Progenitor cell of endocrine pancreas (in vitro differentiated cells): ENCODE data around the gene CXCL16. TPM values are rescaled to one million over a fixed set of nuclear protein-coding genes. Genes with fewer than 3 reads are reported as not detected.
A peak's percentile ranks its signal among the peaks of the same experiment; 100 is the strongest.

Source experiments
- DNase-seq: peaks from one replicate; pipeline ENCODE4 v3.0.0; 2021; ENCODE audit warnings: low spot score; ENCODE audit not compliant: unreplicated experiment
- H3K27ac Mint-ChIP-seq: 2 replicates; pipeline ENCODE4 v1.8.0; 2021; ENCODE audit warnings: mild to moderate bottlenecking, moderate library complexity, mixed read lengths
- H3K27me3 Mint-ChIP-seq: 2 replicates; pipeline ENCODE4 v1.8.0; 2021; ENCODE audit warnings: mixed read lengths
- H3K36me3 Mint-ChIP-seq: 2 replicates; pipeline ENCODE4 v1.8.0; 2022; ENCODE audit warnings: mixed read lengths; ENCODE audit not compliant: insufficient read depth
- H3K4me1 Mint-ChIP-seq: 2 replicates; pipeline ENCODE4 v1.8.0; 2021; ENCODE audit warnings: low read depth, mixed read lengths
- H3K4me3 Mint-ChIP-seq: 2 replicates; pipeline ENCODE4 v1.8.0; 2021; ENCODE audit warnings: low read depth, mild to moderate bottlenecking, moderate library complexity, mixed read lengths
- H3K9me3 Mint-ChIP-seq: 2 replicates; pipeline ENCODE4 v1.8.0; 2021; ENCODE audit warnings: low read depth, mixed read lengths
- total RNA-seq: library from RNA; stranded (reverse); gene quantifications from 2 replicates; pipeline ENCODE4 v1.2.1, GENCODE V29; 2021
- TF ChIP-seq, protein P1 (sequence below): fragments of 200-600 bp; sonication (generic); IDR thresholded peaks from one replicate; pipeline ENCODE4 v1.5.0; 2021; ENCODE audit warnings: antibody characterized with exemption, mild to moderate bottlenecking; ENCODE audit not compliant: unreplicated experiment

The CXCL16 gene
- total RNA-seq, 1 donor from 2014 or later = 4.3 TPM

GRCh38 chr17:4720787-4721186 lies 18.9 kb downstream of the CXCL16 start:
- H3K4me1 Mint-ChIP-seq = peaks cover 13% of the 10 kb centered on the region
- TF ChIP-seq, protein P1, sequence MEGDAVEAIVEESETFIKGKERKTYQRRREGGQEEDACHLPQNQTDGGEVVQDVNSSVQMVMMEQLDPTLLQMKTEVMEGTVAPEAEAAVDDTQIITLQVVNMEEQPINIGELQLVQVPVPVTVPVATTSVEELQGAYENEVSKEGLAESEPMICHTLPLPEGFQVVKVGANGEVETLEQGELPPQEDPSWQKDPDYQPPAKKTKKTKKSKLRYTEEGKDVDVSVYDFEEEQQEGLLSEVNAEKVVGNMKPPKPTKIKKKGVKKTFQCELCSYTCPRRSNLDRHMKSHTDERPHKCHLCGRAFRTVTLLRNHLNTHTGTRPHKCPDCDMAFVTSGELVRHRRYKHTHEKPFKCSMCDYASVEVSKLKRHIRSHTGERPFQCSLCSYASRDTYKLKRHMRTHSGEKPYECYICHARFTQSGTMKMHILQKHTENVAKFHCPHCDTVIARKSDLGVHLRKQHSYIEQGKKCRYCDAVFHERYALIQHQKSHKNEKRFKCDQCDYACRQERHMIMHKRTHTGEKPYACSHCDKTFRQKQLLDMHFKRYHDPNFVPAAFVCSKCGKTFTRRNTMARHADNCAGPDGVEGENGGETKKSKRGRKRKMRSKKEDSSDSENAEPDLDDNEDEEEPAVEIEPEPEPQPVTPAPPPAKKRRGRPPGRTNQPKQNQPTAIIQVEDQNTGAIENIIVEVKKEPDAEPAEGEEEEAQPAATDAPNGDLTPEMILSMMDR = no peak
- no peaks in the 10 kb centered on the region for H3K9me3 Mint-ChIP-seq
- H3K27me3 Mint-ChIP-seq = peaks cover 2% of the 10 kb centered on the region
- DNase-seq = no peak
- peak overlapping the region; percentile 91 for H3K27ac Mint-ChIP-seq
- H3K36me3 Mint-ChIP-seq = peaks cover 2% of the 10 kb centered on the region
- no peak overlapping the region for H3K4me3 Mint-ChIP-seq

DNA sequence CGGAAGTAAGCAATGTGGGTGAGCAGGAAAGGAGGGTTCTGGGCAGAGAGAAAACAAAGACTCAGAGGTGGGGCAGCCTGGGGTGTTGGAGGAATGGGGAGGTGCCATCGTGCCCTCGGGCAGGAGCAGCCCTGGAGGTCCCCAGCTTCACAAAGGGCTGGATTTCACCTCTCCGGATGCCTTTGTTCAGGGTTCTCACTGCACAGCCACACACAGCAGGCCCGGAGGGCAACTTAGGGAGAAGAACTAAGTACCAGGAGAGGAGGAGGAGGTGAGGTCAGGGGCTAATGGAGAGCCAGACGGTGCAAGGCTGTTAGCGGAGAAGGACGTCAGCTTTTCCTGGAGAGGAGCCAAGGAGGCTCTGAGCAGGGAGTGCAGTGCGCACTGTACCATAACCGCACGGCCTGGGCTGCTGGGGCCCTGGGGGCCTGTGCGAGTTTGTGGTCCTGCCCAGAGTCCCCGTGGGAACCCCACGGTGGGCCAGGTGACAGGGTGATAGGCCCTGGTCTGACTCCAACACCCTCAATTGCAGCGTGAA lies 20.0 kb downstream of the CXCL16 start:
- Mint-ChIP-seq H3K27ac (no peak overlapping the region), H3K9me3 (no peaks in the 10 kb centered on the region), H3K27me3 (no peaks in the 10 kb centered on the region), H3K4me3 (no peak overlapping the region), H3K4me1 (peaks cover 13% of the 10 kb centered on the region), H3K36me3 (peaks cover 2% of the 10 kb centered on the region)
- TF ChIP-seq, protein P1 = no peak
- DNase-seq = no peak

DNA sequence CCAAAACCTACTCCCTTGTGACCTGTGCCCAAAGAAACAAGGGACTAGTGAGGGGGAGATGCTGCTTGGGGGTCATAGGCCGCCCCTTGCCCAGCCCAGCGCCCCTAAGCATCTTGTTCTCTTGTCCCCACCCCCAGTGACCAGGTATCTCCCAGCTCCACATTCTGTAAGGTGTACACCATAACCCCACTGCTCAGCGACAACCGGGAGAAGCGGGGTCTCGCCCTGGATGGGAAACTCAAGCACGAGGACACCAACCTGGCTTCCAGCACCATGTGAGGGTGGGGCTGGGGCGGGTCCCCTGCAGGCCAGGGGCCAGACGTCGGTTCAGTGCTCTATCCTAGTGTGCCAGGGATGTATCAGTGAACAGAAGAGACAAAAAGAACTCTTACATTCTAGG lies 20.6 kb downstream of the CXCL16 start:
- no peak overlapping the region for H3K27ac Mint-ChIP-seq
- no peaks in the 10 kb centered on the region for H3K9me3 Mint-ChIP-seq

DNA sequence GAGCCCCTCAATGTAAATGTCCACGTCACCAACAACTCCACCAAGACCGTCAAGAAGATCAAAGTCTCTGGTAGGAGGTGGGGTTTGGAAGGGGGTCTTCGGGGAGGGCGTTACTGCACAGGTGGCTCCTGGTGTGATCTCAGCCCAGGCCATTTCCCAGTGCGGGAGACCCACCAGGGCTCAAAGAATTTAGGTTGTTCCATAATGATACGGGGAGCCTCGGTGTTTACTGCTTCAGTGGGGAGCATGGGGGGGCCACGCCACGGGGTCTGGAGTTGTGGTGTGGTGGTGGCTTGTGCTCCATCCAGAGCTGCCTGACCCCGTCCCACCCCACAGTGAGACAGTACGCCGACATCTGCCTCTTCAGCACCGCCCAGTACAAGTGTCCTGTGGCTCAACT lies 21.5 kb downstream of the CXCL16 start:
- peaks cover 2% of the 10 kb centered on the region for H3K36me3 Mint-ChIP-seq
- TF ChIP-seq, protein P1 = no peak
- no peak overlapping the region for H3K4me3 Mint-ChIP-seq
- no peak for DNase-seq
- no peaks in the 10 kb centered on the region for H3K27me3 Mint-ChIP-seq
- peaks cover 13% of the 10 kb centered on the region for H3K4me1 Mint-ChIP-seq
- H3K9me3 Mint-ChIP-seq = no peaks in the 10 kb centered on the region
- H3K27ac Mint-ChIP-seq = no peak overlapping the region

More for the DNA sequence above, 20.6 kb downstream of the CXCL16 start:
- DNase-seq = no peak
- Mint-ChIP-seq H3K36me3 (peaks cover 2% of the 10 kb centered on the region), H3K4me3 (no peak overlapping the region), H3K27me3 (no peaks in the 10 kb centered on the region), H3K4me1 (peaks cover 13% of the 10 kb centered on the region)
- TF ChIP-seq, protein P1 = no peak

DNA sequence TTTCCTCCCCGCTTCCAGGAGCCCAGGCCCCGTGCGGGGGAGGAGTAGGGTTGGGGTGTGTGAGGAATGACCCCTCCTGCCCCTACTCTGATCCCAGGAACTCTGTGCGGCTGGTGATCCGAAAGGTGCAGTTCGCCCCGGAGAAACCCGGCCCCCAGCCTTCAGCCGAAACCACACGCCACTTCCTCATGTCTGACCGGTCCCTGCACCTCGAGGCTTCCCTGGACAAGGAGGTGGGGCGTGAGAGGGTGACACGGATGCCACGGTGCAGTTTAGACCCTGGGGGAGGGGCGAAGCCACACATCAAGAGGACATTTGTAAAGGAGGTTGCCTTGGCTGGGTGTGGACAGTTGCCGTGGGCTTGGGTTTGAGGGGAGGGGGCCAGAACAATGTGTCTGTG lies 21.9 kb downstream of the CXCL16 start:
- Mint-ChIP-seq H3K27me3 (no peaks in the 10 kb centered on the region), H3K4me1 (peaks cover 13% of the 10 kb centered on the region), H3K9me3 (no peaks in the 10 kb centered on the region), H3K36me3 (peaks cover 2% of the 10 kb centered on the region), H3K27ac (no peak overlapping the region), H3K4me3 (no peak overlapping the region)
- TF ChIP-seq, protein P1 = no peak
- no peak for DNase-seq
